ENCODE measurements around the gene CELA2B. TPM values are rescaled to one million over a fixed set of nuclear protein-coding genes. Genes with fewer than 3 reads are reported as not detected.

The CELA2B gene
- polyA plus RNA-seq, 10 donors: 1.3 to 5.5 (median 3.1) TPM

DNA sequence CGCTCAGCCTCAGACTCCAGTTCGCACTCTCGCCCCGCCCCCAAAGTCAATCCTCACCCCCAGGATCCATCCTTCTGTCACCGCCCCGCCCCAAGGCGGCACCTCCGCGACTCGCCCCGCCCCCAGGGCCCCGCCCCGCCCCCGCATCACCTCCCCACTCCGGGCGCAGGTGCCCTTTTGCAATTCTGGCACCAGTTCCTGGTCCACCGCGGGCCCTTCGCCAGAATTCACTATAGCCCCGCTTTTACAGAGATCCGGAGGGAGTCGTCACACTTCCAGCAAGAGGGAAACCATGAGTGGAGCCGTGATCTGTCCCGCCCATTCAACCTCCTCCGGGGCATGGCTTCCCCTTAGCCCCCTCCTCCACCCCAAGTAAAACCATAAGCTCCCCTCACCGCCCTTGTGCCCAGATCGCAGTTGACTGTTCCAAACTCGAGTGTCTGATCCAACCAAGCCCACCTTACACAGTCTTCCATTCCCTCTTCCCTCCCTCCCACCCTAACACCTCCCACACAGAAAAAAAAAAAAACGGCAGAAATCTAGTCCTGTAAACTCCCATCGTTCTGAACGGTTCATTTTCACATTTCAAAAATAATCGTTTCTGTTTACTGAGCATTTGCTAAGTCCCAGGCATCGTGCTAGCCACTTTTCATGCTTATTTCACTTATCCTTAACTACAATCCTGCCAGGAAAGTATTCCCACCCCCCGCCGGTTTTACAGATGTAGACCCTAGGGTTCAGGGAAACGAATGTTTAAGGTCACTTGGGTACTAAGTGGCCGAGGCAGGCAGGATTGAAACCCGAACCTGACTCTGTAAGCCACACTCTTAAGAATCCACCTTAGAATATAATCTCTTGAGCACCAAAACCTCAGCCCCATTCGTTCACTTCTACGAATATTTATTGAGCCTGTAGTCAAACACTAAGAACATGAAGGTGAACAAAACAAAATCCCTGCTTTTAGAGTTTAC is 49.4 kb downstream of the CELA2B start:
- DNase-seq: peak in 2 of 3 donors; percentile 21 to 99

DNA sequence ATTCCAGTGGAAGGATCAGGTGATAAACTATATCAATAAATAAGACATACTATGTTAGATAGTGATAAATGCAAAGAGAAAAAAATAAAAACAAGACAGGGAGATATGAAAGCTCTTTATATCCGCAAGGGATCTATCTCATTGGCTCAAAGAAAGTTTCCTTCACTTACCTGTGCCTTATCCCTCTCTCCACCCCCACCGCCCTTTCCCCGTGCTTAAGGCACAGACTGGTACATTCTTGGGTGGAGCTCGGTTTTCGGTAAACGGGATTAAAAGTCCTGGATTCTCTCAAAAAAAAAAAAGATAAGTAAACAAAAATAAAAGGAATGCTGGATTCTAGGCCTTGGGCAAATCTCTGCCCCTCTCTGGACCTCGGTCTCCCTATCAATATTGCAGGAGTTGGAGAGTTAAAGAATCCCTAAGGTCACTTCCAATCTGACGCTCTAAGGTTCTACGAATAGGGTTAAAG is 50.2 kb downstream of the CELA2B start:
- DNase-seq: no peak

DNA sequence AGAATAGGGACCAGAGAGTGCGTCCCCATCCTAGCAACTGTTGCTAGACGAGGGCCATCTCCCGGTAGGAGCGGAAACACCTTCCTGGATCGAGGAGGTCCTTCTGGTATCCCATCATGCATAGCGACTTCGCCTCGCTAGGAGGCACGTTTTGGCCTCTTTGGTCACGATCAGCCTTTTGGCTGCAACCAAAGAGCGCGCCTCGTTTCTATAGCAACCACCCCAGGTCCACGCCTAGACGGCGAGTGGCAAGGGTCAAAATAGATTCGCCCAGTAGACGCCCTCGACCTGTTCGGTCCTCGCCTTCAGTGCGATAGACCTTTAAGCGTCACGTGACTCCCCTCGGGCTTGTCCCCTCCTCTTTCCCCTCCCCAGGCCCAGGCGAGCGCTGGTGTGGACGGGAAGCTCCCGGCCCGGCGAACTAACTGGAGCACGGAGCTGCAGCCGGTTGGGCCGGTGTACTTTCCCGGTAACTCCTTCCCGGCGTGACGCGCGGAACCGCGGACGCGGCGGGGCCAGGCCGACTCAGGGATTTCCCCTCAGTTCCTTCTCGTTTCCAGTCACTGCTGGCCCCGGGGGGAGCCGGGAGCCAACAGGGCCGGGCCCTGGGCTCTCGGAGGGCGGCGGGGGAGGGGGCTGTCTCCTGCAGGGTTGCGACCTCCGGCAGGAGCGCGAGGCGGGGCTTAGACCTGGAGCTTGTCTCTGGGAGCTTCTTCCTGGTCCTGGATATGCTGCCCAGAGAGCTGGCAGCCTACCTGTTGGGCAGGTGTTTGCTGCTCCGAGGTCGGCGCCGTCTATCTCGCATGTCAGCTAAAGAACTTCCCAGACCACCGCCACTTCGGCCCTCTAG is 50.8 kb downstream of the CELA2B start, which contains the start of gene DNAJC16:
DNAJC16 (plus strand) TSS at position 359 of the 850 bp plus-strand sequence. CDS start 2,258 bp downstream, outside the sequence.
- DNase-seq: peak; percentile 100

DNA sequence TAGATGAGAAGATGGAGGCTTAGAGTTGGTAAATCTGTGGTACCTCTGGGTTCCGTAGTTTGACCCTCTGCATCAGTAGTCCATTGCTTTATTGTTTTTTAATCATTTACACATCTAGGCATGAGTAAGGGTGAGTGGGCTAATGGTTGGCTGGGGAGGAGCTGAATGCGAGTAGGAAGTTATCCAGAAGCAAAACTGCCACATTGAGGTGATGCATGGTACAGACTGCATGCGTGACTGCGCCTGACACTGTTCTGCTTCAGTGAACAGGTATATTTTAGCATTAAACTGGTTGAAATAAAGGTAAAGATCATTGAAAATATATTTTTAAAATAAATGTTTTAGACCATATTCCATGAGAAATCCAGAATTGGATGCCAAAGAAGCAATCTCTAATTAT is 55.1 kb downstream of the CELA2B start:
- DNase-seq: no peak

DNA sequence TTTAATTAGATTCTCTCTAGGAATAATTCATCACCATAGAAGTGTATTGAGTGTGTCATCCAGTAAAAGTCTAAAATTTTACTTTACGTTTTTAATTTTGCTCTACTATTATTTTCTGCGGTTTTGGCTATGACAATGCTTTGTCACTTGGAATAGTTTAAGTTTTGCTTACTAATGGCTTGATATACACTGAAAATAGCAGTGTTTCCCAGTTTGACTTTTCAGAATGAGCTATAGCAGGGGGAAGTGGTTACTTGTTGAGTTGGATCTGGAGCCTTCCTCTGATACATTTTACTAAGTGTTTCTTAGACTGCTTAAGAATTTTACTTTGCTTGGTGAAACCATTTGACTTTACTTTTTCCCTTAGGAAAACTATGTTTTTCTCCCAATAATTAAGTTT is 55.8 kb downstream of the CELA2B start:
- no peak for DNase-seq

DNA sequence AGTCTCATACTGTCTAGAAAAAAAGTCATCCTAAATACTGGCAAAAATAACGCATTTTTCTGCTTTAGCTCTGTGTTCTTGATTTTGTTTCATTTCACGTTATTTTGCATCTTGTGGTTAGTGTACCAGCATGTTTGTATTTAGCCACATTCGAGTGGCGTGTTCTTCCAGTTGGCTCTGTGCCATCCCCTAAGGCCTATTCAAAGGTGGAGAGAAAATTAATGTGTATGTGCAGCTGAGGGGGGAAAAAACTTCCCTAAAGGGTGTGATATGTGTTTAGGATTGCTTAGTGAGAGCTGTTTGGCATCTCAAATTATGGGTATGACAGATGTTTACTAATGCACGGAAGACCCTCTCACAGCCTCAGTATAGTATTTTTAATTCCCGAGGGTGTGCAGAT is 62.9 kb downstream of the CELA2B start:
- no peak for DNase-seq

DNA sequence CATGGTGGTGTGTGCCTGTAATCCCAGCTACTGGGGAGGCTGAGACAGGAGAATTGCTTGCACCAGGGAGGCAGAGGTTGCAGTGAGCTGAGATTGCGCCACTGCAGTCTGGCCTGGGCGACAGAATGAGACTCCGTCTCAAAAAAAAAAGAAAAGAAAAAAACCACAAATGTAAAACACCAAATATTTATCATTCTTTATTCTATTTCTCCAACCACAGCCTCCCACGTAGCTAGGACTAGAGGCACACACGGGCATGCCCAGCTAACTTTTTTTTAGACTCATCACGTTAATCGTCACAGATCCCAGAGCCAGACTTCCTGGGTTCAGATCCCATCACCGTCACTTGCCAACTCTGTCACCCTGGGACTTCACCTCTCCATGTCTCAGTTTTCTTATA is 64.3 kb downstream of the CELA2B start:
- no peak for DNase-seq

Other genes starting within 250 kb of the CELA2B start
- 1 to 10 TPM in 8 of 10 donors, under 1 TPM in 2; 0.52 to 2.6 (median 1.3) TPM for gene FHAD1, start 228.9 kb upstream of the CELA2B start, polyA plus RNA-seq (ENCODE audit: insufficient read length in 10 of 10)
- 10 to 100 TPM; 19.6 to 30.9 (median 26.7) TPM for gene EFHD2, start 66.2 kb upstream of the CELA2B start, polyA plus RNA-seq (ENCODE audit: insufficient read length in 10 of 10)
- 1 to 10 TPM in 1 of 10 donors, under 1 TPM in 9; 0.13 to 1.4 (median 0.60) TPM for gene CTRC, start 37.7 kb upstream of the CELA2B start, polyA plus RNA-seq (ENCODE audit: insufficient read length in 10 of 10)
- gene CELA2A, start 19.4 kb upstream of the CELA2B start, polyA plus RNA-seq (ENCODE audit: insufficient read length in 10 of 10): under 1 TPM in 6 of 10 donors, not detected in 4; 0.20 to 0.80 (median 0.49) TPM
- gene CASP9, start 48.1 kb downstream of the CELA2B start, polyA plus RNA-seq (ENCODE audit: insufficient read length in 10 of 10): 10 to 100 TPM; 12.6 to 21.4 (median 15.3) TPM
- gene DNAJC16, start 50.7 kb downstream of the CELA2B start, polyA plus RNA-seq (ENCODE audit: insufficient read length in 10 of 10): 10 to 100 TPM; 11.7 to 19.7 (median 15.4) TPM
- gene AGMAT, start 108.9 kb downstream of the CELA2B start, polyA plus RNA-seq (ENCODE audit: insufficient read length in 10 of 10): 1 to 10 TPM; 1.3 to 3.7 (median 2.7) TPM
- 10 to 100 TPM; 12.5 to 25.8 (median 18.9) TPM for gene DDI2, start 141.4 kb downstream of the CELA2B start, polyA plus RNA-seq (ENCODE audit: insufficient read length in 10 of 10)
- 10 to 100 TPM; 41.2 to 53.9 (median 46.7) TPM for gene PLEKHM2, start 208.2 kb downstream of the CELA2B start, polyA plus RNA-seq (ENCODE audit: insufficient read length in 10 of 10)